GM21528 (cell line): ENCODE measurements around the gene JPT2.

Experiments used
- ATAC-seq: cut with Tn5 transposase; IDR thresholded peaks from one replicate; pipeline ENCODE4 v1.9.1; 2021; ENCODE audit warnings: mild to moderate bottlenecking, moderate library complexity; ENCODE audit not compliant: unreplicated experiment, low FRiP score

The JPT2 gene

GRCh38 chr16:1677942-1678499, at the start of gene JPT2:
JPT2 (plus strand) TSS chr16:1678279; CDS start chr16:1678313, 34 bp downstream.
- peak; percentile 85 for ATAC-seq

- ATAC-seq, result no peak
These were observed 47.4 kb upstream of the JPT2 start for GRCh38 chr16:1630450-1631213.

GRCh38 chr16:1631230-1631629, 46.8 kb upstream of the JPT2 start:
- no peak for ATAC-seq

GRCh38 chr16:1631931-1632637, 46.0 kb upstream of the JPT2 start:
- no peak for ATAC-seq

- ATAC-seq, result no peak
These were observed 45.5 kb upstream of the JPT2 start for GRCh38 chr16:1632638-1632970.

- no peak for ATAC-seq
These were observed 44.8 kb upstream of the JPT2 start for GRCh38 chr16:1633310-1633709.

GRCh38 chr16:1634541-1634940, 43.5 kb upstream of the JPT2 start:
- ATAC-seq, result no peak

GRCh38 chr16:1635070-1635469, 43.0 kb upstream of the JPT2 start:
- ATAC-seq, result no peak

- no peak for ATAC-seq
These were observed 40.6 kb upstream of the JPT2 start for GRCh38 chr16:1637526-1637925.

- no peak for ATAC-seq
These were observed 39.3 kb upstream of the JPT2 start for GRCh38 chr16:1638757-1639156.

- no peak for ATAC-seq
These were observed 38.8 kb upstream of the JPT2 start for GRCh38 chr16:1639282-1639681.

GRCh38 chr16:1639860-1640259, 38.2 kb upstream of the JPT2 start:
- ATAC-seq, result no peak

- no peak for ATAC-seq
These were observed 37.7 kb upstream of the JPT2 start for GRCh38 chr16:1640261-1640941.

GRCh38 chr16:1641261-1641660, 36.8 kb upstream of the JPT2 start:
- ATAC-seq, result no peak

GRCh38 chr16:1642148-1642547, 35.9 kb upstream of the JPT2 start:
- no peak for ATAC-seq

GRCh38 chr16:1642753-1643152, 35.3 kb upstream of the JPT2 start:
- ATAC-seq, result no peak

GRCh38 chr16:1643521-1643920, 34.6 kb upstream of the JPT2 start:
- ATAC-seq, result no peak

- no peak for ATAC-seq
These were observed 32.1 kb upstream of the JPT2 start for GRCh38 chr16:1645914-1646525.

- no peak for ATAC-seq
These were observed 30.2 kb upstream of the JPT2 start for GRCh38 chr16:1647856-1648255.

- ATAC-seq, result no peak
These were observed 27.9 kb upstream of the JPT2 start for GRCh38 chr16:1650131-1650530.
